MM.1S (cell line): Measurements from ENCODE around the gene KCNMA1.

Experiments
- CTCF ChIP-seq: fragments of 300-600 bp; sonication (generic); IDR thresholded peaks from 2 replicates; pipeline ENCODE4 v1.5.1; 2016; ENCODE audit warnings: antibody characterized with exemption, low read length, mixed read lengths
- EZH2 ChIP-seq: fragments of 300-600 bp; sonication (generic); optimal IDR thresholded peaks from 2 replicates; pipeline ENCODE3; 2017; ENCODE audit warnings: low read depth, mild to moderate bottlenecking, antibody characterized with exemption, low read length, mixed read lengths
- EZH2phosphoT487 ChIP-seq: fragments of 300-600 bp; sonication (generic); IDR thresholded peaks from 2 replicates; pipeline ENCODE4 v1.6.1; 2018; ENCODE audit warnings: antibody characterized with exemption, low read length

- TF ChIP-seq EZH2 = no peak
- TF ChIP-seq CTCF = no peak
- no peak for TF ChIP-seq EZH2phosphoT487
Observed at GRCh38 chr10:77241350-77241725, 396.3 kb downstream of the KCNMA1 start.
